Measurements from ENCODE around the gene PIGT.

PIGT gene

DNA sequence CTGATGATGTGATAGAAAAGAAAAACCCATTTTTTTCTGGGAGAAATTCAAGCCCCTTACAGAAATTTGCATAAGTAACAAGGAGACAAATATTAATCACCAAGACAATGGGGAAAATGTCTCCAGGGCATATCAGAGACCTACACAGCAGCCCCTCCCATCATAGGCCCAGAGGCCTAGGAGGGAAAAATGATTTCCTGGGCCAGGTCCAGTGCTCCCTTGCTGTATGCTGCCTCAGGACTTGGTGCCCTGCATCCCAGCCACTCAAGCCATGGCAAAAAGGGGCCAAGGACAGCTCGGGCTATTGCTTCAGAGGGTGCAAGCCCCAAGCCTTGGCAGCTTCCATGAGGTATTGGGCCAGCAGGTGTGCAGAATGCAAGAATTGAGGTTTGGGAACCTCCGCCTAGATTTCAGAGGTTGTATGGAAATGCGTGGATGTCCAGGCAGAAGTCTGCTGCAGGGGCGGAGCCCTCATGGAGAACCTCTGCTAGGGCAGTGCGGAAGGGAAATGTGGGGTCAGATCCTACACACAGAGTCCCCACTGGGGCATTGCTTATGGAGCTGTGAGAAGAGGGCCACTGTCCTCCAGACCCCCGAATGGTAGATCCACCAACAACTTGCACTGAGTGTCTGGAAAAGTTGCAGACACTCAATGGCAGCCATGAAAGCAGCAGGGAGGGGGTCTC lies 15.5 kb upstream of the PIGT start:
- DNase-seq (ENCODE audit: low read depth): no peak

DNA sequence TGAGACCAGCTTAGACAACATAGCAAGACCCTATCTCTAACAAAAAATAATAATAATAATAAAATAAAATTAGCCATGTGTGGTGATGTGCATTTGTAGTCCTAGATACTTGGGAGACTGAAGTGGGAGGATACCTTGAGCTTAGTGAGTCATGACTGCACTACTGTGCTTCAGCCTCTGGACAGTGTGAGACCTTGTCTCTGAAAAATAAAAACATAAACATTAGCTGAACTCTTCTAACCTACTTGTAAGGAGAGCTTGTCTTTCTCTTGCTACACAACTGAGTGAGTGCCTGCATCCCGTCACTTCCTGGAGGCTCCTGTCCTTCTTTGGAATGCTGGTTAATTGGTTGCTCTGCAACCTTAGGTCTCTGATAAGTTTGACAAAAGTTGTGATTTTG lies 13.0 kb upstream of the PIGT start:
- DNase-seq (ENCODE audit: low read depth): no peak

DNA sequence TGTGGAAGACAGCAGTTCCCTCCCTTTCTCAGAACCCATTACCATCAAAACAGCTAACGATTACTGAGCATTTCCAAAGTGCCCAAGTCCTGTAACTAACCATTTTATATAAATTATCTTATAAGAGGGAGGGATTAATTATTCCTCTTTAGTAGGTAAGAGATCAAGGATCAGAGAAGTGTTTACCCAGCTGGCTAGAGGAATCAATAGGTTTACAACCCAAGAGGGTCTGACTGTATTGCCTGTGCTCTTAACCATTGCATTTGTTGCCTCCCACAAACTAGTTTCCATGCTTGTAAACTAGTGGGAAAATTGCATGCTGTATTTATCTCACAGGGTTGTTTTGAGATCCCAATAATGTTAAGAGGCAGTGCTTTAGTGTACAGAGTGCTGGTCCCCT lies 11.5 kb upstream of the PIGT start:
- DNase-seq (ENCODE audit: low read depth): no peak

DNA sequence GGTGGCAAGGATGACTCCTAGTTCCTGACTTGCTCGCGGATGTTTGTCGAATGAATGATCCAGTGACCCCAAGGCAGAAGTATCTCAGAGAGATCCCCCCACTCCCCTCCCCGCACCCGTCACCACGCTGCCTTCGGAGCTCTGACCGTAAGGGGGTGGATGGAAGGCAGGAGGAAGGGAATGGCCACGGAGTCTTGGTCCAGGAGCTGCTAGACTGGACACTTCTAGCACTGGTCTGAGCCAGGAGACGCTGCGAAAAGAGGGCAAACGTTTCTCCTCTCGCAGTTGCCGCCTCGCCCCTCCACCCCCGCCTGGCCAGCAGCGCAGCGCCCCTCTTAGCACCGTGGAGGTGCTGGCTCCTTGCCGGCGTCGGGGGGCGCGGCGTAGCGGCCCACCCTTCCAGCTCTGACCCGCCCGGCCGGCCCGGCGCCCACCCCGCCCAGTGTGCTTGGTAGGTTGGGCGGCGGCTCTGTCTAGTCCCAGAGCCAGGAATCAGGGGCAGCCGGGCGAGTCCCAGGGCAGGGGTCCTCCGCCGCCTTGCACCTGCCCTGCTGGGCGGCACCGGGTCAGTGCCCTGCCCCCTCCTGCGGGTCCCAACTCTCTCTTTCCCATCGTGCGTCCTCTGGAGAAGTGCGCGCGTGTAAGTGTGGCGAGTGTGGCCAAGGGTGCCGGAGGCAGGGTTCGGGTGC lies 10.2 kb upstream of the PIGT start:
- no peak for DNase-seq (ENCODE audit: low read depth)

DNA sequence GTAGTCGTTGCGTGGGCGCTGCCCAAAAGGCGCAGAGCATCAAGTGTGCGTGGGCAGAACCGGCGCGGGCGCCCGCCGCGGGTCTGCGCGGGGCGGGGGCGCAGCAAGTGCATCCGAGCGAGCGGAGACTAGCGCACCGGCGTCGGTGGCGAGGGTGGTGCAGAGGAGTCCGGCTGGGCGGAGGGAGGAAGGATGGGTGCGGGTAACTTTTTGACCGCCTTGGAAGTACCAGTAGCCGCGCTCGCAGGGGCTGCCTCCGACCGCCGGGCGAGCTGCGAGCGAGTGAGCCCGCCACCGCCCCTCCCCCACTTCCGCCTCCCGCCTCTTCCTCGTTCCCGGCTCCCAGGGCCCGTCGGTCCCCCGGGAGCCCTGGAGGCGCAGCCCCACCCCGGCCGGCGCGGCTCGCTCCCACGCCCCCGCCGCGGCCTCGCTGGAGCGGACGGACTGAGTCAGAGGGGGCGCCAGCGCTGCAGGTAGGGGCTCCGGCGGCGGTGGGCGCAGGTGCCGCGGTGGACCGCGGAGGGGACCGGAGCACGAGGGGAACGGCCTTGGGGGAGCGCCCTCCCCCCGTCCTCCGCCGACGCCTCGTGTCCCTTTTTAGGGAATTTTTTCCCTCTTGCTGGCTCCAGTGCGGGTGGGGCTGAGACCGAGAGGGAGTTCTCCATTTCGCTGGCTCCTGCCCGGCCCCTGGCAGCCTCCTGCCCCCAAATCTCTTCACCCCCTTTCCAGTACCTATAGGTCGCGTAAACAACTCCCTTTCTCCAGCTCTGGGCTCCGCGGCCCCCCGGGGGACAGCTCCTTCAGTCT lies 9.5 kb upstream of the PIGT start:
- peak; percentile 26 for DNase-seq (ENCODE audit: low read depth)

DNA sequence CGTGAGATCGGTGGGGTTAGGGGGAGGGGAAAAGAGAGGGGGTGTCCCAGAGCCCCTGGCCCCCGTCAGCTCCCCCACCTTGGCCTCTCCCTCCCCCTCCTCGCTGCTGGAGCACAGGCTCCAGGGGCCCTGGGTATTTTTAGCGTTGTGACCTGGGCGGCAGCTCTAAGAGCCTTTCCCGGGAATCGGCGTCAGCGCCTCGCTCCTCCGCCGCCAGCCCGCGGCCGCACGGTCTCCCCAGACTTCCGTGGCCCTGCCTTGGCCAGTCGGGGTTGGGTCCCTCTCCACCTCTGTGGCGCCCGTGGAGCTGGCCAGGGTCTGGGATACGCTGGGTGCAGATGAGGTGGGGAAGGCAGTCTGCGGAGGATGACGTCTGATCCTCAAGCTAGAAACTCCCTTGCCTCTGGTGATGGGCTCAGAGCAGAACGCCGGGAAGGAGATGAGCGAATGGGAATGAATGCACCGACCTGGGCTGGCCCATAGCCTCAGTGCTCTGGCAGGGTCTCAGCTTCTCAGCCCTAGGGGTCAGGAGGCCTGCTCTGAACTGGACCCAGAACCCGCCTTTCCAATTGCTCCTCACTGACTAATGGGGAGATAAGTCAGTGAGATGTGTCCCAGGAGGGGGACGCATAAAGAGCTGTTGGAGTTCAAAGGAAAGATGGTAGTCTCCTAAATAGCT lies 8.7 kb upstream of the PIGT start:
- no peak for DNase-seq (ENCODE audit: low read depth)

DNA sequence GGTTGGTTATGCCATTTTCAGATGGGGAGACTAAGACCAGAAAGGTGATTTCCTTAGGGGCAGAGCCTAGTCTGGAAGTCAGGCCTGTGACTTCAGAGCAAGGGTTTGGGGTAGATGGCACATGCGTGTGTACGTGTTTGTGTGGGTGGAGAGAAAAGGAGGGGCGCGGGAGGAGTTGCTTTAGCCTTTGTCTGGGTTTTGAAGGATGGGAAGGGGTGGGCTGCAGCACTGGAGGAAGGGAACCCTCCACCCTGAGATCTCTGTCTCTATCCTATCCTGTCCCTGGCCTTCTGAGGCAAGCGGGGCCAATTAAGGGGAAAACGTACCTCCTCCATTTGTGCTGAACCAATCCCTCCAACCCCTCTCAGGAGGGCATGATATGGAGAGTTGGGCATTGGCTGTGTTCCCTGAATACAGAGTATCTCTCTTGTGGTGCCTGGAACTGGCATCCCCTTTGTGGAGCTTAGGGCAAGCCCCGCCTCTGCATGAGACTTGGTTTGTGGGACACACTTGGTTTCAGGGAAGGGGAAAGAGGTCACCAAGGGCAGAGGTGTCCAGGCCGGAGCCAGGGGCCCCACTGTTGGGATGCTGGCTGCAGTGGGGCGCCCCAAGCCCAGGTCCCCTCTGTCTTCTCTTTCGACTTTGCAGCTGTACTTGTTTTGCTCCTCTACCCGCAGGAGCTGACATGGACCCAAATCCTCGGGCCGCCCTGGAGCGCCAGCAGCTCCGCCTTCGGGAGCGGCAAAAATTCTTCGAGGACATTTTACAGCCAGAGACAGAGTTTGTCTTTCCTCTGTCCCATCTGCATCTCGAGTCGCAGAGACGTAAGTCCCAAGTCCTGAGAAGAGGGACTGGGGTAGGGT lies 7.9 kb upstream of the PIGT start, which contains the start of gene DBNDD2:
DBNDD2 (plus strand) TSS at position 507 of the 863 bp plus-strand sequence; CDS start at position 686, 179 bp downstream.
- DNase-seq (ENCODE audit: low read depth): no peak

DNA sequence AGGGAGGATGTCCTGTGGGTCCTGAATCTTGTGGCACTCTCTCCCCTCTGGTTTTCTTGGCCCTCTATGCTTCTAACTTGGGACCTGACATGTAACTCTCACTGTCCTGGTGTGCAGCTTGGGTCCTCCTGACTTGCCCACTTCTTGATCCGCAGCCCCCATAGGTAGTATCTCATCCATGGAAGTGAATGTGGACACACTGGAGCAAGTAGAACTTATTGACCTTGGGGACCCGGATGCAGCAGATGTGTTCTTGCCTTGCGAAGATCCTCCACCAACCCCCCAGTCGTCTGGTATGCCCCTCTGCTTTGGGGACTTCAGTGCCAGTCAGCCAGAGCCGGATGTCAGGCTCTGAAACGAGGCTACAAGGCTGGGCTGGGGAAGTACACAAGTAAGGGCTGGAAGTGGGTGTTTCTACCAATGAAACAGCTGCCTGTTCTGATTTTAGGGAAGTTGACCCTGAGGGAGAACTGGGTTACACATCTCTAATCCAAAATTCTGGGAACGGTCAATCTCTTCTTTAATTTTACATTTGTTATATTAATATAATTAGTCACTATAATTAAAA lies 7.2 kb upstream of the PIGT start:
- DNase-seq (ENCODE audit: low read depth): no peak

DNA sequence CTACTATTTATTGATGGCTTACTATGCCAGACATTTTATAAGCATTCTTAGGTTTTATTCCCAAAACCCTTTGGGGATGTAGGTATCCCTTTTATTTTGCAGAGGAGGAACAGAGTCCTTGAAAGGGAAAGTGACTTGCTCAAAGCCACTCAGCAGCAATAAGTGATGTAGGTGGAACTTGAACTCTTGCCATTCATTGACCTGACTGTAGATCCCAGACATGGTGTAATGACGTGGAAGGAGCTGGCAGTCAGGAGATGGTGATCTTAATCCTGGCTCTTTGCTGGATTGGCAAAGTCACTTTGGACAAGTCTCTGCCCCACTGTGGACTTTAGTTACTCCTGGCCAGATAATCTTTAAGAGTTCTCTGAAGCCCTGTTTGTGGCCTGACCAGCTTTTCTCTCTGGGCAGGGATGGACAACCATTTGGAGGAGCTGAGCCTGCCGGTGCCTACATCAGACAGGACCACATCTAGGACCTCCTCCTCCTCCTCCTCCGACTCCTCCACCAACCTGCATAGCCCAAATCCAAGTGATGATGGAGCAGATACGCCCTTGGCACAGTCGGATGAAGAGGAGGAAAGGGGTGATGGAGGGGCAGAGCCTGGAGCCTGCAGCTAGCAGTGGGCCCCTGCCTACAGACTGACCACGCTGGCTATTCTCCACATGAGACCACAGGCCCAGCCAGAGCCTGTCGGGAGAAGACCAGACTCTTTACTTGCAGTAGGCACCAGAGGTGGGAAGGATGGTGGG lies 6.2 kb upstream of the PIGT start:
- DNase-seq (ENCODE audit: low read depth): no peak

DNA sequence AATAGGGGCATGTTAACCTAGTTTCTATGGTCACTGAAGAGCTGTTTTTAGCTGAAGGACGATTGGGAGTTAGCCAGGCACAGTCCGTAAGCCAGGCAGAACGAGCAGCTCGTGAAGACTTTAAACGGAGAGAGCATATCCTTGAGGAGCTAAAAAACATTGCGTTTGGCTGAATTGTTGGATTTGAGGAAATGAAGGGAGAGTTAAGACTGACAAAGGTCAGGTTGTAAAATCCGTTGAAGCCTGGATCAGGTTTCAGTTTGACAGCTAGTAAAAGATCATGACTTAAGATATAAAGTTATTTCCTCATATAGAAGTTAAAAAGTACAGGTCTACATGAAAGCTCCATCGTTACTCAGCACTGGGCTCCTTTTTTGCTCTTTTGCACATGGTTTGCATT lies 5.1 kb upstream of the PIGT start:
- DNase-seq (ENCODE audit: low read depth): no peak

DNA sequence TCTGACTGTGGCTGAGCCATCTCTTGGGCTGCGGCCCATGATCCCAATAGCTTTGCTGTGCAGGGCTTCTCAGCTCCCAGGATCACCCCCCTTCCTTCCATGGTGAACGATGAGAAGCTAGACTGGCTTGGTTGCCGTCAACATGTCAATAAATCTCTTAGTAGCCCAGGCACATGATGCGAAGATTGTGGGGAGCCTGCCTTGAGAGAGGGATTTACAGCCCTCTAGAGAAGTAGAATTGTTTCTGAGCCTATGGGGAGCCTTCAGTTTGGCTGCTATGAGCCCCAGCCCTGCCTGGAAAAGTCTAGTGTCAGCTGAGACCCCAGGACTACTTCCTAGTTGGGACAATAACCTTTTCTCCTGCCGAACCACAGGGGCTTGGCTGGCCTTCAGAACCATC lies 3.3 kb upstream of the PIGT start:
- DNase-seq (ENCODE audit: low read depth): no peak

DNA sequence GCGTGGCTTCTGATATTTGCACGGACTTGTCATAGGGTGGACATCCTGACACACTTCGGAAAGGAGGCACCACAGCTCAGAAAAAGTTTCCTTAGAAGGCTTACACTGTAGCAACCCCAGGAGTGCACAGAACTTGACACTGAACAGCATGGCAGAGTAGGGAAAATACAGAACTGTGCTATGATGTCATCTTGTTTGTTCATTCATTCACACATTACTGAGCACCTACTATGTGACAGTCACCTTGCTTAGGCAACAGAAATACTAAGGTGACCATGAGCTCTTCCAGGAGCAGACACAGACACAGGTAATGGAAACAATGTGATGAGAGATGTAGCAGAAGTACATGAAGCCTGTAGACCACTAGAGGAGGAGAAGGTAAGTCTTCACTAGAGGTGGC lies 2.5 kb upstream of the PIGT start:
- no peak for DNase-seq (ENCODE audit: low read depth)

DNA sequence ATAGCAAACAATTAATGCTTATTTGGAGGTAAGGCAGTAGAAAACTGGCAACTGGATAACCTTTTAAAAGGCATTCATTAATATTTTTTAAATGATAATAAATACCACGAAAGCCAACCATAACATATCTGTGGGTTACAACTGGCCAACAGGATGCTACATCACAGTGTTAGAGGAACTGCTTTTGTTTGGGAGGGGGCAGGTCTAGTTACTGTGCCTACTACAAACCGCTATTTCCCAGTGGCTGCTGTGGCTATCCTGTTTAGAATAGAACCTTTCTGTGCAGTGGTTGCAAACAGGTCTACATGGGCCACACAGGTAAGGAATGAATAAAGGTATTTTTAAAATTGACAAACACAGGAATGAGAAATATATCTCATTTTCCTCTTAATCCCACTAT lies 976 bp downstream of the PIGT start:
- DNase-seq (ENCODE audit: low read depth): no peak

DNA sequence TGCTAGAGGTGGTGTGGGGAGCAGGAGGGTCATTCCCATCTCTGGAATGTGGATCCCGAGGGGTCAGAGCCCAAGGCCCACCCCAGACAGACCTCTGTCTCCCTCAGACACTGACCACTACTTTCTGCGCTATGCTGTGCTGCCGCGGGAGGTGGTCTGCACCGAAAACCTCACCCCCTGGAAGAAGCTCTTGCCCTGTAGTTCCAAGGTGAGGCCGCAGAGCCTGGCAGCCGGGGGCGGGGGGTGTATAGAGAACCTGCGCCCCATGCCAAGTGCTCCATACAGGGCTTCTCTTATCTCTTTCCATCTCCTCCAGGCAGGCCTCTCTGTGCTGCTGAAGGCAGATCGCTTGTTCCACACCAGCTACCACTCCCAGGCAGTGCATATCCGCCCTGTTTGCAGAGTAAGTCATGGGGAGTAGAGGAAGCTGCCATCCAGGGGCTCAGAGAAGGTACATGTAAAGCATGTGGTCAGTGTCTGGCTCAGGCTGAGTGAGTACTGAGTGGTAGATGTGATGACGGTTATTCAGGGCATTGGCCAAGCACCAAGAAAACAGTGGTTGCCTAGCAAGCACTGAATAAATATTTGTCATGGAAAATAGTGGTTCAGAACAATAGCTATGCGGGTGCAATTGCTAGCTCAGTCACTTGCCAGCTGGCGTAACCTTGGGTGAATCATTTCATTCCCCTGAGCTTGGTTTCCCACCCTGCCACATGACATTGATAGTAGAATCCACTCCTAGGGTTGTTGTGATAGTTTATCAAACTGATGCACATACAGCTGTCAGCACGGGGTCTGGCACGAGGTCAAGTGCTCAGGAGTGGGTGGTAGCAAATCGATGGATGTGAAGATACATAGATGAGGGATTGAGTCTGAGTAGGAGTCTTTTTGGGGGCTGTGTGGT lies 3.5 kb downstream of the PIGT start:
- no peak for DNase-seq (ENCODE audit: low read depth)

DNA sequence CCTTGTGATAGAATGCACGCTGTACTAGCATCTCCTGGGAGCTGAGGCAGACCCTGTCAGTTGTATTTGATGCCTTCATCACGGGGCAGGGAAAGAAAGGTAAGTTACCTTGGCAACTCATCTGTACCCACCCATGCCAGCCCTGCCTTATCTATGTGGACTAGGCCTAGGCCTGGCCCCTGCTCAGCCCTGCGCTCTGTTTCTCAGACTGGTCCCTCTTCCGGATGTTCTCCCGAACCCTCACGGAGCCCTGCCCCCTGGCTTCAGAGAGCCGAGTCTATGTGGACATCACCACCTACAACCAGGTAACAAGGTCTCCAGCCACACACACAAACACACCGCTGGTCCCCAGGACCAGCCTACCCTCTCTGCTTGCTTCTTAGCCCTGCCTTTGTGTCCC lies 4.2 kb downstream of the PIGT start:
- DNase-seq (ENCODE audit: low read depth): no peak

DNA sequence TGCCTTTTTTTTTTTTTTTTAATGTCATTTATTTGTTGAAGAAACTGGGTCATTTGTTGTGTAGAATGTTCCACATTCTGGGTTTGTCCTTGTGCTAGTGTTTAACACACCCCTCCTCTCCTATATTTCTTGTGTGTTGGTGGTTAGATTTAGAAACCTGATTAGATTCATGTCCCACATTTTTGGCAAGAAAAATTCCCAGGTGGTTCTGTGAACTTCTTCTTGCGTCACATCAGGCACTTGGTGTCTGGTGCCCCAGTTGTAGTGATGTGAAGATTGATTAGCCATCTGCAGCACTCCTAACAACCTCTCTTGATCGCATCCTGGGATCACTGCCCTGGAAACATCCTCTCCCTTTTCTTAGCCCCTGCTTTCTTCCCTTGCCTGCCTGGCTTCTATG lies 7.8 kb downstream of the PIGT start:
- DNase-seq (ENCODE audit: low read depth): no peak

DNA sequence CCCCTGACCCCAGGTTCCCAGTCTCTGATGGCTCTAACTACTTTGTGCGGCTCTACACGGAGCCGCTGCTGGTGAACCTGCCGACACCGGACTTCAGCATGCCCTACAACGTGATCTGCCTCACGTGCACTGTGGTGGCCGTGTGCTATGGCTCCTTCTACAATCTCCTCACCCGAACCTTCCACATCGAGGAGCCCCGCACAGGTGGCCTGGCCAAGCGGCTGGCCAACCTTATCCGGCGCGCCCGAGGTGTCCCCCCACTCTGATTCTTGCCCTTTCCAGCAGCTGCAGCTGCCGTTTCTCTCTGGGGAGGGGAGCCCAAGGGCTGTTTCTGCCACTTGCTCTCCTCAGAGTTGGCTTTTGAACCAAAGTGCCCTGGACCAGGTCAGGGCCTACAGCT lies 9.6 kb downstream of the PIGT start:
- no peak for DNase-seq (ENCODE audit: low read depth)

DNA sequence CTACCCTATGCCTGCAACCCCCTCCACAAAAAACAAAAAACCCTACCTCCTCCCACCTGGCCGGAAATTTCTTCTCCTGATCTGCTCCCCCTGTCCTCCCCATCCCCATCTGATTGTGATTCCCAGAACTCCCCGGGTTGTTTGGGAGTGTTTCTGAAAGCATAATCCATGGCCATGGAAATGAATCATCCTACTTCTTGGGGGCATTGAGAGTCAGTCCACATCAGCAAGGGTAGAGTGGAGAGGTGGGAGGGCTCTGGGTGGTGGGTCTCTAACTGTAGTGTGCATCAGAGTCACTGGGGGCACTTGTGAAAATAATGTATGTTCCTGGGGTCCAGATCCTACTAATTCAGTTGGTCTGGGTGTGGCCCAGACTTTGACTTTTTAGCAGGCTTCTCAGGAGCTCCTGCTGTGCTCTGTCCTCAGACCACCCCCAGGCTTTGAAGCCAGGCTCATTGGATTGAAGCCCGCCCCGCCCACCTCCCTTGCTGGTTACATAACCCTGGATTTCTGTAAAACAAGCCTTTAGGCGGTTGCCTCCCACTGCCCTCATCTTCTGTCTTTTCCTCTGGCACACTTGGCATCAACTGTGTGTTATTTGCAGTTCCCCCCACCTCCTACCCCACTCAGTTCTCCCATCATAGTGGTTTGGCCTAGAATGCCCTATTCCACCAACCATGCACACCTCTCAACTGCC lies 10.5 kb downstream of the PIGT start:
- DNase-seq (ENCODE audit: low read depth): no peak

All from activated T-cell treated with anti-CD3 and anti-CD28 coated beads for 1 hour (primary cell).